Measurements from ENCODE around the gene PREX1. TPM values are rescaled to one million over a fixed set of nuclear protein-coding genes. Genes with fewer than 3 reads are reported as not detected.
"Not testable (repeated sequence)": the region's sequence is repeated elsewhere in the genome, so short reads cannot be mapped to it uniquely, and the experiment has no call there.

Gene PREX1
- polyA plus RNA-seq, 3 donors = 12.2 to 16.7 (median 14.1) TPM

GRCh38 chr20:48770700-48771442 lies 56.9 kb downstream of the PREX1 start:
- no peak for DNase-seq (ENCODE audit: extremely low read depth in 1 of 11, low read depth in 9 of 11, low spot score in 4 of 11)

GRCh38 chr20:48769069-48769983 lies 58.5 kb downstream of the PREX1 start:
- DNase-seq (ENCODE audit: extremely low read depth in 1 of 11, low read depth in 9 of 11, low spot score in 4 of 11) = no peak

DNA sequence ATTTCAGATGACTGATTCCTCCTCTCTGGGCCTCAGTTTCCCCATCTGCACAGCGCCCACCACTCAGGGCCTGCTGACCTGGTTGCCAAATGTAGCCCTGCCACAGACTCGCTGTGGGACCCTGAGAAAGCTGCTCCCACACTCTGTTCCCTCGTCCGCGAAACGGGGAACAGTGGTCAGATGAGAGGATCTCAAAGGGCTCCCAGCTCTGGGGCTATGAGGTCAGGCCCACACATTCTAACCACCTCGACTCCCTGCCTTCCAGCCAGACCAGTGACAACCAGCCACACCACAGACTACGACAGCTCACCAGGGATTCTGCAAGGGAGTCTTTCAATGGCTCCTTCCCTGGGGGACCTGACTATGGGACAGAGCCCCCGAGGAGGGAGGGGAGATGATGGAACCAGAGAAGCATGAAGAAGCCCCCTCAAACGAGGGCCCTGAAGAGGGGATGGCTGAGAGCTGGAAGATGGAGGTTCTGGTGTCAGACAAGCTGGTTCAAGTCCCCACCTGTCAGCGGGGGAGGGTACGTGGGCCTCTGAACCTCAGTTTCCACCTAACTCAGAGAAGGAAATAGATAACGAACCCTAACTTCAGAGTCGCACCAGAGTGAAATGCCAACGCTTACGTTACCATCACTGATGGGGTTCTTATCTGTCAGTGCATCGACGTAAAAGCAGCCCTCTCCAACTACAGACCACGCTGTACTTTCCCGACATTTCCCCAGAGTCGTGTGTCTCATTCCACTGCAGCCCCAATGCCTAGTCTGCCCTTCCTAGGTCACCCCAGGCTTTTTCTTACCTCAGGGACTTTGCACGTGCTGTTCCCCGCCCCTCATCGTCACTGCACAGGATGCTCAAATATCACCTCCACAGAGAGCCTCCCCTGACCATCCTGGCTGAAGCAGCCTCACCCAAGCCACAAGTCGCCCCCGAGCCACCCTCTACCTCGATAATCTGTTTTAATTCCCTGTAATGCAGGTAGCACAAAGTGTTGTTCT lies 60.5 kb downstream of the PREX1 start:
- no peak for DNase-seq (ENCODE audit: extremely low read depth in 1 of 11, low read depth in 9 of 11, low spot score in 4 of 11)

DNA sequence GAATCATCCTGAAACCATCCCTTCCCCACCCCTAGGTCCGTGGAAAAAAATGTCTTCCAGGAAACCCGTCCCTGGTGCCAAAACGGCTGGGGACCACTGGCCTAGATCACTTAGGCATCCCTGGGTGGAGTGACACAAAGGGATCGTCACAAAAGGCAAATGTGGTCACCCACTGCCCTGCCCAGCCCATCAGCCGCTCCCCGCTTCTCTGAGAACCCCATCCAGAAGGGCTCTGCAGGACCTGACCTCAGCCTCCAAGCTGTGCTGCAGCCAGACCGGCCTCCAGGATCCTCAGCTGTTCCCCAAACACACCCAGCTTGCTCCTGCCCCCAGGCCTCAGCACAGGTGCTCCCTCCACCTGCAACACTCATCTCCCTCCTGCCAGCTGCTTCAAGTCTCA lies 61.6 kb downstream of the PREX1 start:
- no peak for DNase-seq (ENCODE audit: extremely low read depth in 1 of 11, low read depth in 9 of 11, low spot score in 4 of 11)

DNA sequence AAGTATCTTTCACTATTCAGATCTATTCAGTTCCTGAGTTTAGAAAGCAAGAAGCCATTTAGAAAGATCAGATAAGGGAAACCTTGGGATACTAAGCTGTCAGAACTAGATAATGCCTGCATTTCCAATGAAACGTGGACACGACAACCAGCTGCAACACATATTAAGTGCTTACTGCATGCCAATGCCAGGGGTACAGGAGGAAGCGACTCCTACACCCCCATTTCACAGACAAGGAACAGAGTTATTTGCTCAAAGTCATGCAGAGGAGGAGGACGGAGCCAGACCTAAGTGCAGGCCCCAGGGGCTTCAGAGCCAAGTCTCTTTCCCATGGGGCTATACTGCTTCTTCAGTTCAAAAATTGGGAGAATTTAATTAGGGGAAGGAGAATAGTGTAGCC lies 62.4 kb downstream of the PREX1 start:
- DNase-seq (ENCODE audit: extremely low read depth in 1 of 11, low read depth in 9 of 11, low spot score in 4 of 11) = no peak

GRCh38 chr20:48763216-48763914 lies 64.4 kb downstream of the PREX1 start:
- DNase-seq (ENCODE audit: extremely low read depth in 1 of 11, low read depth in 9 of 11, low spot score in 4 of 11) = no peak

DNA sequence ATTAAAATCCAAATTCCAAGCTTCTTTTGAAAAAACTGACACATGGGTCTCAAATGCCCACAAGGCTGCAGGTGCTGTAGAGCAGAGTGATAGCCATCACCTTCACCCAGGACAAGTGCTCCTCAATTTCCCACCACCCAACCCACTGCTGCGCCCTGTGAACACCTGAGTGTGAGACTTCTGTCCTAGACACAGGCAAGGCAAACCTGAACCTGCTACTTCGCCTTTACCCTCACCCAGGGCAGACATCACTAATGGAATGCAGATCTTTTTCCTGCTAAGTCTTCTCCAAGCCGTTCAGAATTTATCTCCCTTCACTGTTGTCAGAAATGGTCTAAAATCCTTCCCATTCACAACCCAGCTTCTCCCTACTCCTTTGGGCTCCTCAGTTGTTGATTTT lies 65.9 kb downstream of the PREX1 start:
- DNase-seq (ENCODE audit: extremely low read depth in 1 of 11, low read depth in 9 of 11, low spot score in 4 of 11) = no peak

GRCh38 chr20:48761023-48761785 lies 66.6 kb downstream of the PREX1 start:
- DNase-seq (ENCODE audit: extremely low read depth in 1 of 11, low read depth in 9 of 11, low spot score in 4 of 11) = no peak

GRCh38 chr20:48760403-48760983 lies 67.3 kb downstream of the PREX1 start:
- no peak for DNase-seq (ENCODE audit: extremely low read depth in 1 of 11, low read depth in 9 of 11, low spot score in 4 of 11)

DNA sequence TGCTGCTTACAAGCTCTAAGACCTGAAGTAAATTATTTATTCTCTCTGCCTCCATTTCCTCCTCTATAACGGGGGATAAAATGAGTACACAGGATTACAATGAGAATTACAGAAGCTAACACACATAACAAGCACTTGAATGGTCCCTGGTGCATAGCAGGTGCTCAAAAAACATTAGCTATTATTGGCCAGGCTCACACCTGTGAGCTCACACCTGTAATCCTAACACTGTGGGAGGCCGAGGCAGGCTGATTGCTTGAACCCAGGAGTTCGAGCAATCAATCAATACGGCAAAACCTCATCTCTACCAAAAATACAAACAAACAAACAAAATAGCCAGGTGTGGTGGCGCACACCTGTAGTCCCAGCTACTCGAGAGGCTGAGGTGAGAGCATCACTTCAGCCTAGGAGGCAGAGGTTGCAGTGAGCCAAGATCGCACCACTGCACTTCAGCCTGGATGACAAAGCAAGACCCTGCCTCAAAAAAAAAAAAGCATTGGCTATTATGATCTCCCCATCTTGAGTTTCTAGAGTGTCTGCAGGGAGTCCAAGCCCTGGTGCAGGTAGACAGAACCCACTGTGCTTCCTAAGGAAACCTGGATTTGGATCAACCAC lies 68.1 kb downstream of the PREX1 start:
- no peak for DNase-seq (ENCODE audit: extremely low read depth in 1 of 11, low read depth in 9 of 11, low spot score in 4 of 11)

DNA sequence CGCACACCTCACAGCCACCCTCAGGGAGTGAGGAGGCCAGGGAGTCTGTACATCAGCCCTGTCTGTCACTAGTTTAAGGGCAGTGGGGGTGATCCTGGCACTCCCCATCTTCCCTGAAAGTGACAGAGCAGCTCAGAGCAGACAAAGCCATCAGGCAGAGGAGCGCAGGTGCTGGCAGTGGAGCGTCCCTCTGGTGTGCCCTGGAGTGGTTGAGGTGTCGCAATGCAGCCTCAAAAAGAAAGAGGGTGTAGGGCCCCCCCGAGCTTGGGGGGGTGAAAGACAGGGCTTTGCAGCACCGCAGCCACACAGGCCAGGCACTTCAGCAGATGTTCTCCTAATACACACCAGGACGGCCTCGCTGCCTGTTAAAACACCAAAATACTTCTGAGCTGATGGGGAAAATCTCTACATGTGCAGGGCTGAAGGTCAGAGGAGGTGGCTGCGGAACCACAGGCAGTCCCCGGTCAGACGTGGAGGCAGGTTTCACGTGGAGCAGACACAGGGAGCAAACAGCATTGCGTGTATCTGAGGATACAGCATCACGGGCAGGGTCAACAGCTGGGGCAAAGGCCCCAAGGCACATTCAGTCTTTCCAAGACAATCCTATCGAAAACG lies 69.5 kb downstream of the PREX1 start:
- no peak for DNase-seq (ENCODE audit: extremely low read depth in 1 of 11, low read depth in 9 of 11, low spot score in 4 of 11)

DNA sequence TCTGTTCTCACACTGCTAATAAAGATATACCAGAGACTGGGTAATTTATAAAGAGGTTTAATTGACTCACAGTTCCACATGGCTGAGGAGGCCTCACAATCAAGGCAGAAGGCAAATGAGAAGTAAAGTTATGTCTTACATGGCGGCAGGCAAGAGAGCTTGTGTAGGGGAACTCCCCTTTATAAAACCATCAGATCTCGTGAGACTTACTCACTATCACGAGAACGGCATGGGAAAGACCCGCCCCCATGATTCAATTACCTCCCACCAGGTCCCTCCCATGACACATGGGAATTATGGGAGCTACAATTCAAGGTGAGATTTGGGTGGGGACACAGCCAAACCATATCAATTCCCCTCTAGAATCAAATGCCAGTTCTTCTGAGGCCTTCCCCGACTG lies 71.0 kb downstream of the PREX1 start:
- DNase-seq (ENCODE audit: extremely low read depth in 1 of 11, low read depth in 9 of 11, low spot score in 4 of 11) = not testable (repeated sequence)

DNA sequence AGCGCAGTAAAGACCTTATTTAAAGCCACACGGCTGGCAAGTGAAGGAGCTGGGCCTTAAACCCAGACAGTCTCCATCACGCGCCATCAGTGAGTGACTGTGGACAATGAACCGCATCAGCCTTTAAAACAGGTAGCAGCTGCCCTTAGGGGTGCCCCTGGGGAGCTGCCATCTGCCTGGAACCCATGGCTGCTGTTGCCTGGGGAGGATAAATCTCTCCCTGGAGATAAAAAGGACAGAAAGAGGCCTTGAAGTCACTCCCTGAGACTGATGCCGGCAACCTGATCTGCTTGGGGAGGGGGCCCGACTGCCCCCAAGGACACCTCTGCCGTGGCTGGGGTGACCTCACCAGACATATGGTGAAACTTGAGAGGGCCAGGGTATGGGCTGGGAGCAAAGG lies 73.5 kb downstream of the PREX1 start:
- DNase-seq (ENCODE audit: extremely low read depth in 1 of 11, low read depth in 9 of 11, low spot score in 4 of 11) = peak in 3 of 11 donors; percentile 30 to 47 (median 47)

- no peak for DNase-seq (ENCODE audit: extremely low read depth in 1 of 11, low read depth in 9 of 11, low spot score in 4 of 11)
Observed at GRCh38 chr20:48752963-48753362, 74.8 kb downstream of the PREX1 start.

DNA sequence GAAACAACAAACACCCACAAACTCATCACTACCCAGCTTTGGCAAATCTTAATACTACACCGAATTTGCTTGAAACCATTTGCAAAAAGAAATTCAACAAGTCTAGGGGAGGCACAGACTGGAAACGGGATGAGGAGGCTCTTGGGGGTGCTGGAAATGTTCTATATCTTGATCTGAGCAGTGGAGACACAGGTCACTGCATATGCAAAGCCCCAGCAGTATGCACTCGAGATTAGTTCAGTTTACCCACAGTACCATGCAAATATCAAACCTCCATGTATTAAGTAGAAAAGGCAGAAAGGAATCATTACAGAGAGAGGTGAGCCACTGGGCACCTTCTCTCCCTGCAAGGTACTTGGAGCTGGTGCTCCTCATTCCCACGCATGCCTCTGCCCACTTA lies 75.9 kb downstream of the PREX1 start:
- no peak for DNase-seq (ENCODE audit: extremely low read depth in 1 of 11, low read depth in 9 of 11, low spot score in 4 of 11)

DNA sequence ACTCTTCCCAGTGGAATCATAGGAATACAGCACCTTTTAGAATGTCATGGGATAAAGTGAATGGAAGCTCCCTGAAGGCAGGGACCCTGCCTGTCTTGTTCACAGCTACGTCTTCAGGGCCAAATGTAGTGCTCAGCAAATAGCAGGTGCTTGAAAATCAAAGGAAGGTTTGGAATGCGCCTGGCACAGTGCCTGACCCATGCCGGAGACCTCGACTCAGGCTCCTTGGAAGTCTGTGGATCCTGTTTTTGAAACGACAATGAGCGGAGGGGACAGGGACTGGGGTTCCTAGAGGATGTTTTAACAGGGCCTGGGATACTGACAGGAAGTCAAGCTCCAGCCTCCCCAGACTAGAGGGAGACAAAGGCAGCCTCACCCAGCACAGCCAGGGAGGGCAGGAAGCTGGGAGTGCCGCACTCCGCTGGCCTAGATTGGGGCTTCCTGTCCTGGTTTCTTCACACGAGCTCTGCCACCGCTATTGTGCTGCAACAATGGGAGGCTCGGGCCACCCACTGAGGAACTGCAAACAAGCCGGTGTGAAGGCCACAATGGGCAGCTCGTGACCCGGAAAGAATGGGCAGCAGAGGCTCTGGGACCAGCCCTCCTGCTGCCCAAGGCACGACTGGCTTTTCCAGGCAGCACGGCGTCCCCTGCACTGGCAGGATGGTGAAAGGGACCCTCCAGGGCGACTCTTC lies 76.7 kb downstream of the PREX1 start:
- no peak for DNase-seq (ENCODE audit: extremely low read depth in 1 of 11, low read depth in 9 of 11, low spot score in 4 of 11)
